IMR-90 (cell line): ENCODE results near the gene PLEKHA8. TPM values are rescaled to one million over a fixed set of nuclear protein-coding genes. Genes with fewer than 3 reads are reported as not detected.

Source experiments
- ATAC-seq: fragments of 200-7000 bp; cut with Tn5 transposase; 2 replicates; pipeline ENCODE4 v1.9.1; 2020; ENCODE audit warnings: low read depth, mild to moderate bottlenecking, moderate library complexity
- BruUV-seq: library from RNA; stranded (reverse); fragments of 400-500 nt; replicated peaks from 2 replicates; lab custom pipeline; 2021; lab: Mats Ljungman, UMichigan
- CTCF ChIA-PET: fragments of 300-600 bp; formaldehyde crosslinking; extraction: SDS; loops from one replicate; lab custom pipeline; 2021; ENCODE audit warnings: antibody characterized with exemption; lab: Yijun Ruan, JAX
- POLR2A ChIA-PET: fragments of 300-600 bp; sonication (Branson Sonifier 250); formaldehyde crosslinking; loops from one replicate; lab custom pipeline; 2022; ENCODE audit warnings: antibody characterized with exemption; ENCODE audit not compliant: unreplicated experiment; lab: Charles Lee
- DNase-seq: peaks from one replicate; pipeline ENCODE4 v3.0.0; 2013
- H2AFZ ChIP-seq: replicated peaks from 2 replicates; pipeline ENCODE3; 2013; ENCODE audit warnings: low read length, mild to moderate bottlenecking; ENCODE audit not compliant: poor library complexity
- H2AK5ac ChIP-seq: 2 replicates; pipeline ENCODE4 v1.6.1; 2013; ENCODE audit warnings: low read depth, low read length, inconsistent platforms
- H2AK9ac ChIP-seq: replicated peaks from 2 replicates; pipeline ENCODE3; 2013; ENCODE audit warnings: mild to moderate bottlenecking, low read depth, low read length, moderate library complexity; ENCODE audit not compliant: poor library complexity
- H2BK120ac ChIP-seq: 2 replicates; pipeline ENCODE4 v1.6.1; 2013; ENCODE audit warnings: low read depth, low read length, inconsistent platforms
- H2BK15ac ChIP-seq: 3 replicates; pipeline ENCODE4 v1.6.1; 2013; ENCODE audit warnings: low read depth, low read length, inconsistent platforms
- H2BK20ac ChIP-seq: 2 replicates; pipeline ENCODE4 v1.6.1; 2013; ENCODE audit warnings: low read depth, mild to moderate bottlenecking, inconsistent platforms, low read length, moderate library complexity
- H2BK5ac ChIP-seq: 2 replicates; pipeline ENCODE4 v1.6.1; 2013; ENCODE audit warnings: mild to moderate bottlenecking, low read depth, low read length, inconsistent platforms; ENCODE audit not compliant: poor library complexity, severe bottlenecking
- H3K14ac ChIP-seq: replicated peaks from 2 replicates; pipeline ENCODE4 v1.6.1; 2013; ENCODE audit warnings: low read depth, low read length, inconsistent platforms
- H3K18ac ChIP-seq: 2 replicates; pipeline ENCODE4 v1.6.1; 2013; ENCODE audit warnings: low read depth, low read length, control low read depth
- H3K23ac ChIP-seq: 2 replicates; pipeline ENCODE4 v1.6.1; 2013; ENCODE audit warnings: low read depth, low read length, inconsistent platforms
- H3K27ac ChIP-seq: 2 replicates; pipeline ENCODE4 v1.5.1; 2013; ENCODE audit warnings: mild to moderate bottlenecking, control low read depth, low read length; ENCODE audit not compliant: insufficient read depth
- H3K27me3 ChIP-seq: 2 replicates; pipeline ENCODE4 v1.6.1; 2013; ENCODE audit warnings: low read length; ENCODE audit not compliant: control insufficient read depth, insufficient read depth
- H3K36me3 ChIP-seq: 2 replicates; pipeline ENCODE4 v1.6.1; 2013; ENCODE audit warnings: low read length, mixed read lengths; ENCODE audit not compliant: control insufficient read depth, insufficient read depth
- H3K4ac ChIP-seq: 2 replicates; pipeline ENCODE4 v1.6.1; 2013; ENCODE audit warnings: low read depth, low read length, inconsistent platforms
- H3K4me1 ChIP-seq: 2 replicates; pipeline ENCODE4 v1.6.1; 2013; ENCODE audit warnings: low read length, mixed read lengths; ENCODE audit not compliant: control insufficient read depth, insufficient read depth
- H3K4me2 ChIP-seq: 2 replicates; pipeline ENCODE4 v1.6.1; 2013; ENCODE audit warnings: low read depth, mild to moderate bottlenecking, control low read depth, low read length, moderate library complexity
- H3K4me3 ChIP-seq: 2 replicates; pipeline ENCODE4 v1.5.1; 2013; ENCODE audit warnings: low read depth, mild to moderate bottlenecking, control low read depth, low read length, moderate library complexity; ENCODE audit not compliant: insufficient read depth
- H3K56ac ChIP-seq: 2 replicates; pipeline ENCODE4 v1.6.1; 2013; ENCODE audit warnings: low read length, inconsistent platforms; ENCODE audit not compliant: insufficient read depth; ENCODE audit errors: extremely low read depth
- H3K79me1 ChIP-seq, 2 experiments: 2 replicates each; pipeline ENCODE4 v1.6.1; 2013; ENCODE audit warnings: low read length in 2 of 2, inconsistent platforms in 1 of 2, low read depth in 1 of 2
- H3K9ac ChIP-seq: 2 replicates; pipeline ENCODE4 v1.6.1; 2013; ENCODE audit warnings: low read depth, low read length, control low read depth
- H3K9me1 ChIP-seq: 2 replicates; pipeline ENCODE4 v1.6.1; 2013; ENCODE audit warnings: low read length, inconsistent platforms; ENCODE audit not compliant: insufficient read depth
- H3K9me3 ChIP-seq: 2 replicates; pipeline ENCODE4 v1.6.1; 2013; ENCODE audit warnings: low read length; ENCODE audit not compliant: control insufficient read depth, insufficient read depth
- H4K20me1 ChIP-seq: 2 replicates; pipeline ENCODE4 v1.6.1; 2013; ENCODE audit warnings: low read length, inconsistent platforms; ENCODE audit not compliant: insufficient read depth
- H4K5ac ChIP-seq: 2 replicates; pipeline ENCODE4 v1.6.1; 2013; ENCODE audit warnings: mild to moderate bottlenecking, low read depth, low read length, control low read depth
- H4K8ac ChIP-seq, 2 experiments: 2 replicates each; pipeline ENCODE4 v1.6.1; 2013; ENCODE audit warnings: low read depth in 2 of 2, low read length in 2 of 2, control low read depth in 1 of 2, inconsistent platforms in 1 of 2
- H4K91ac ChIP-seq: 2 replicates; pipeline ENCODE4 v1.6.1; 2013; ENCODE audit warnings: low read depth, low read length, inconsistent platforms; ENCODE audit not compliant: insufficient read depth
- CEBPB ChIP-seq: IDR thresholded peaks from 2 replicates; pipeline ENCODE4 v1.6.1; 2012; ENCODE audit warnings: low read depth, low read length, improper control_type of control experiment
- MXI1 ChIP-seq: IDR thresholded peaks from 2 replicates; pipeline ENCODE4 v1.6.1; 2012; ENCODE audit warnings: low read depth, mild to moderate bottlenecking, low read length, moderate library complexity, borderline replicate concordance
- RCOR1 ChIP-seq: IDR thresholded peaks from 2 replicates; pipeline ENCODE4 v1.6.1; 2012; ENCODE audit warnings: mild to moderate bottlenecking, low read length, improper control_type of control experiment; ENCODE audit not compliant: insufficient replicate concordance
- RFX5 ChIP-seq: IDR thresholded peaks from 2 replicates; pipeline ENCODE4 v1.8.0; 2012; ENCODE audit warnings: low read depth, mild to moderate bottlenecking, low read length, moderate library complexity
- WGBS, 2 experiments: methylation state at CpG; one replicate each; pipeline versions ENCODE4 v1.1.5 to v1.1.7; 2013; ENCODE audit warnings: missing lambda C conversion rate in 2 of 2; ENCODE audit not compliant: insufficient read length in 1 of 2; ENCODE audit errors: extremely low coverage in 2 of 2; 5-methylcytosine and 5-hydroxymethylcytosine counted together
- dilution Hi-C: fragments of 300-500 bp; cut with HindIII; formaldehyde crosslinking; loops from one replicate; pipeline ENCODE4 v1.14.3; 2018; ENCODE audit warnings: low sequenced_read_pairs; ENCODE audit not compliant: unreplicated experiment
- in situ Hi-C: fragments of 300-500 bp; cut with MboI; formaldehyde crosslinking; loops from 3 replicates; pipeline ENCODE4 v1.14.3; 2019; ENCODE audit warnings: low sequenced_read_pairs, inconsistent platforms, mixed read lengths
- intact Hi-C: fragments of 100-400 bp; cut with micrococcal nuclease; formaldehyde crosslinking; loops from 2 replicates; pipeline ENCODE4 v1.10.0; 2022
- polyA plus RNA-seq, 3 experiments: library from polyadenylated mRNA; depleted of rRNA; stranded (reverse); fragments of >200 nt; gene quantifications; 2 replicates each; pipeline ENCODE4 v1.2.3, GENCODE V29; 2012; ENCODE audit warnings: low replicate concordance in 1 of 3
- total RNA-seq: library from RNA; depleted of rRNA; stranded (reverse); fragments of >200 nt; gene quantifications from 2 replicates; pipeline ENCODE4 v1.2.3, GENCODE V29; 2012

PLEKHA8 gene
- total and polyA plus RNA-seq, 2 of the 4 experiments (the other 2 are of a cell fraction), result 3.6 to 9.7 TPM

DNA sequence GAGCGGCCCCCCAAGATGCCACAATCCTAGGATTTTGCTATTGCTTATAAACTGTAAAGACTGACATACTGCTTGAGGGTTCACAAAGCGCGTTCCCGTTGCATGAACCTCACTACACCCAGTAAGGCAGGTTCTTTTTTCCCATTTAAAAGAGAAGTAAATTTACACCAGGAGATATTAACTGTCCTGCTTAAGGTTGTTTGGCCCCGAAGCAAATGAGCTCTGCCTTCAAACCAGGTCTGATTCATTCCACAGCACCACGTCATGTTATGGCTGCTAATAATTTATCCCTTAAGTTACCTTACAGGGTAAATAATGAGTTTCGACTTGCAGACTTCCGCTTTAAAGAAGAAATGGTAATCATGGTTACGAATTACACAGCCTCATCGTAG lies 1.2 kb upstream of the PLEKHA8 start:
- in situ Hi-C loops, result no loop called here
- Histone ChIP-seq H3K27ac (peak overlapping the region; percentile 61), H3K56ac (peak overlapping the region; percentile 88), H3K9me3 (no peaks in the 10 kb centered on the region), H3K36me3 (peaks cover 2% of the 10 kb centered on the region; the same call in 1 of the 2 replicates), H3K23ac (peak overlapping the region; percentile 69), H3K4ac (peak overlapping the region; percentile 53), H3K18ac (peak overlapping the region; percentile 5; the same call in 1 of the 2 replicates), H2AK5ac (0 out of 2 replicates have a peak overlapping the region, but pooled peaks have one; percentile 12), H3K4me2 (peak overlapping the region; percentile 99), H2BK20ac (0 out of 2 replicates have a peak overlapping the region, but pooled peaks have one; percentile 2), H4K8ac (peak overlapping the region; percentile 71), H2BK15ac (peak overlapping the region; percentile 6; the same call in 1 of the 3 replicates), H3K9ac (peak overlapping the region; percentile 47), H2BK5ac (peak overlapping the region; percentile 32), H3K79me1 (peaks cover 19 to 65% of the 10 kb centered on the region in 2 experiments; a peak in 3 of 4 replicates), H4K91ac (peak overlapping the region; percentile 54), H3K27me3 (no peaks in the 10 kb centered on the region), H2AFZ (peak overlapping the region; percentile 86), H2AK9ac (peak overlapping the region; percentile 8), H4K20me1 (peaks cover 17% of the 10 kb centered on the region; the same call in 1 of the 2 replicates), H3K9me1 (peaks cover 10% of the 10 kb centered on the region), H3K4me3 (peak overlapping the region; percentile 81), H3K4me1 (no peaks in the 10 kb centered on the region; the same call in 1 of the 2 replicates), H2BK120ac (peak overlapping the region; percentile 17), H4K5ac (peak overlapping the region; percentile 3; the same call in 1 of the 2 replicates), H3K14ac (peak overlapping the region; percentile 39)
- DNase-seq (peak; percentile 57), ATAC-seq (peak; percentile 2)
- intact Hi-C loops, result loop anchor here (5.0 kb wide), 2 partner anchors 35 to 80 kb away; no protein-coding TSS in a partner anchor
- TF ChIP-seq CEBPB (no peak), MXI1 (0 out of 2 replicates have a peak, but pooled peaks have one; percentile 2), RCOR1 (no peak), RFX5 (no peak)
- dilution Hi-C loops, result no loop called here
- ChIA-PET CTCF (interaction anchor here (0.6 kb wide), 1 partner anchor 50 kb away, joined by 3 read pairs; no protein-coding TSS in a partner anchor), POLR2A (no interaction called here)
- no CpG with 5 or more reads among the region's 10 CpGs for WGBS, 2 experiments
- BruUV-seq, result no TSS peak
